GM21367 (cell line): ENCODE results near the gene RALGAPA1.

ENCODE experiments used
- ATAC-seq: cut with Tn5 transposase; IDR thresholded peaks from one replicate; pipeline ENCODE4 v1.9.1; 2021; ENCODE audit not compliant: unreplicated experiment

RALGAPA1 gene

GRCh38 chr14:35704793-35705493, 104.2 kb downstream of the RALGAPA1 start:
- ATAC-seq: no peak

GRCh38 chr14:35701531-35701930, 107.6 kb downstream of the RALGAPA1 start:
- no peak for ATAC-seq

GRCh38 chr14:35699791-35700444, 109.2 kb downstream of the RALGAPA1 start:
- no peak for ATAC-seq

- no peak for ATAC-seq
Observed at GRCh38 chr14:35696575-35696974, 112.5 kb downstream of the RALGAPA1 start.

GRCh38 chr14:35696119-35696518, 113.0 kb downstream of the RALGAPA1 start:
- ATAC-seq: no peak

GRCh38 chr14:35695647-35696046, 113.4 kb downstream of the RALGAPA1 start:
- ATAC-seq: no peak

- ATAC-seq: no peak
Observed at GRCh38 chr14:35695072-35695471, 114.0 kb downstream of the RALGAPA1 start.

- ATAC-seq: no peak
Observed at GRCh38 chr14:35689000-35689460, 120.1 kb downstream of the RALGAPA1 start.

- ATAC-seq: no peak
Observed at GRCh38 chr14:35688126-35688826, 120.8 kb downstream of the RALGAPA1 start.

- no peak for ATAC-seq
Observed at GRCh38 chr14:35687335-35687939, 121.7 kb downstream of the RALGAPA1 start.

GRCh38 chr14:35683688-35684087, 125.4 kb downstream of the RALGAPA1 start:
- ATAC-seq: peak; percentile 55

GRCh38 chr14:35682802-35683201, 126.3 kb downstream of the RALGAPA1 start:
- ATAC-seq: no peak

- ATAC-seq: no peak
Observed at GRCh38 chr14:35678403-35679028, 130.6 kb downstream of the RALGAPA1 start.

- no peak for ATAC-seq
Observed at GRCh38 chr14:35669782-35670181, 139.3 kb downstream of the RALGAPA1 start.

GRCh38 chr14:35666429-35667043, 142.6 kb downstream of the RALGAPA1 start:
- ATAC-seq: no peak

GRCh38 chr14:35661875-35662274, 147.2 kb downstream of the RALGAPA1 start:
- no peak for ATAC-seq

GRCh38 chr14:35653045-35653444, 156.1 kb downstream of the RALGAPA1 start:
- ATAC-seq: no peak

- no peak for ATAC-seq
Observed at GRCh38 chr14:35643513-35643912, 165.6 kb downstream of the RALGAPA1 start.

GRCh38 chr14:35637851-35638250, 171.2 kb downstream of the RALGAPA1 start:
- no peak for ATAC-seq

GRCh38 chr14:35637269-35637668, 171.8 kb downstream of the RALGAPA1 start:
- ATAC-seq: no peak

GRCh38 chr14:35632676-35633075, 176.4 kb downstream of the RALGAPA1 start:
- ATAC-seq: no peak
